Stimulated activated CD4-positive, alpha-beta T cell treated with anti-CD3 and anti-CD28 coated beads, TNF-alpha, amount 100 ng/mL, for 24 hours (primary cell): ENCODE data around the gene PHAF1.

Experiments
- DNase-seq, 3 experiments: peaks; one replicate each; pipeline ENCODE4 v3.0.0-alpha.2; 2020; ENCODE audit warnings: low read depth in 3 of 3

Gene PHAF1

DNA sequence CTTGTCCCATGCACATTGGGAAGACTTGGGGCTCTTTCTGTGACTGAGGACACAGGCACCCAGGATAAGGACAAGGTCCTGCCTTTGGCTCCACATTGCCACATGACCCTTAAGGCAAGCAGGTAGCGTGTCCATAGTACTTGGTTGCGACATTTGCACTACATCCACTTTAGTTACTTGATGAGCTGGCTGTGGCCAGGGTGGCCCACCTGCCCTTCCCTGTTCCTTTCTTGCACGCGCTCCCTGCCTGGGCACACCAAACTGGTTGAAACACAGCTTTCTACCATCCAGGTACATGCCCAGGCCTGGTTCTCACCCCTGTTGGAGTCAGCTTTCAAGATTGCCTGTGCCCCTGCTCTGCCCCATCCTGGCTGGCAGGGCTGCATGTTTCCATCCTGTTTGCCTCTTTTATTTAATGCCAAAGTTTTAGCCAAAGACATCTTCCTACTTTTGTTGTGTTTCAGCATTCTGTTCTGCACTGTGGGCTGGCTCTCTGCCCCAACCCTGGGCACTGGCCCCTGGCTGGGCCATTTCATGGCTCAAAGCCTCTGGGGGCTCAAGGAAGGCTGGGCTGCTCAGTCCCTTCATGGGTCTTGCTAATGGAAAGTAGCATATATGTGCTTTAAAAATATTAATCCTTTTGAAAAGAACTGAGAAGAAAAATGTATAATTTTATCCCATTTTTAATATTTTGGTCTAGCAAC is 37.8 kb downstream of the PHAF1 start:
- no peak for DNase-seq

DNA sequence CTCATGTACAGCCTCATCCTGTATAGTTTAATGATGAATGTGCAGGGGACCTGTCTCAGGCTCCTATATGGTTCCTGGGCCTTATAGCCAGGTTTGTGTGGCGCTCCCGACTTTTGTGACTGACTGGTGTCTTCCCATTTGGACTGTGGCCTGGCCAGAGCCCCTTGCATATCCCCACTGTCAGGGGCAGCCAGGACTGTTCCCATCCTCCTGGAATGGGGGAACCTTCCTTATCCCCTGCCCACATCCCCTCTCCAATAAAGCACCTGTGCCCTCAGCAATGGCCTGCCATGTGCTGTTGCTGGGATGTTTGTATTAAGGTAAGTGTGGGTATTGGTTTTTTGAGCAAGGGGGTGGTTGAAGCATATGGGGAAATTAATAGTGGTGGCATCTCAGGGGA is 38.5 kb downstream of the PHAF1 start:
- no peak for DNase-seq

DNA sequence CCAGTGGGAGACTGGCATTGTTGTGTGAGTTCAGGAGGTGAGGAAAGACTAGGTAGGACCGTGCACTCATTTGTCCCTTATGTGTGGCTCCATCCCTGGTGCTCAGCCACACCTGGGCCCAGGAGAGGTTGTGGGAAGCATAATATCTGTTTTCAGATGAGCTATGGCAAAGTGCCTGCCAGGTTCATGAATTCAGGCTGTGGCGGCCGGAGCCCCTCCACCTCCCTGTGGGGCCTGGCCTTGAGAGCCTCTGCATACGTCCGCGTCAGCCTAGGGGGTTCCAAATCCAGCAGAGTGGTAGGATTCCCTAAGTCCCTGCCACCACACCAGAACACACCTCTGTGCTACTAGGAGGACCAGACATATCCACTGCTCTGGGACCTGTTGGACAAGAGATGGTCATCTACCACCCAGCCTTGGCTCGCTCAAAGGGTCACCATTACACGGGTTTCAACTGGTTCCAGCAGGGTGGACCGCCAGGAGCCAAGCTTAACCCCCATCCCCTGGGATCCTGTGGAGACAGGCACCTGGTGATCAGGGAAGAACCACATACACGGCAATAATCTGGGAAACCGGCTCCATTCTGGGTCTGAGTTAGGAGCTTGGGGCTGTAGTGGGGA is 39.0 kb downstream of the PHAF1 start:
- DNase-seq = no peak

DNA sequence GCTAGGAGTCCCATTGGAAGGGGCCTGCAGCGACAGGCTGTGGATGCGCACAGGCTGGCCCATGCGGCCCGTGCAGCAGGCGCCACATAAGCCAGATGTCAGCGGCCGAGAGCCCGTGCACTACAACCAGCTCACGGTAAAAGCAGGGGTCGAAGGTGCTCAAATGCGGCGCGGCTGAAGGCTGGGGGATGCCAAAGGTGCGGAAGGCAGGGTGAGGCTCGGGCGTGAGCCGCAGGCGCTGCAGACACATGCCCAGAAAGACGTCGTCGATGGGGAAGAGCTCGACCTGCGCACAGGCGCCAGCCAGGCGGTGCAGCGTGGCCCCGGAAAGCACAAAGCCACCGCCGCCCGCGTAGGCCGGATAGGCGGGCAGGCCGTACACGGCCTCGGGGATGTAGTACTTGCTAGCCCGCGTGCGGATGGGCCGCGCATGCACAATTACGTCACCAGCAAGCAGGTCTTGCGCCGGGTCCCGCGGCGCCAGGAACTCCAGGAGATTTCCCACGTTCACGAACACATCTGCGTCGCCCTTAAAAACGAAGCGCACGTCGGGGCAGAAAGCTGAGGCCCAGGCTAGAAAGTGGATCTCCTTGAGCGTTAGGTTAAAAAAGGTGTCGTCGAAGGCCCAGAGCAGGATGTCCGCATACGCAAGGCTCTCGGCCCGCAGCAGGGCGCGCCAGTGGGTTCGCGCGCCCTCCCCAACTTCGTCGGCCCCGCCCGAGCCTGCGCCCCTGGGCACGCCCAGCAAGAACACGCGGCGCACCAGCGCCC is 39.7 kb downstream of the PHAF1 start:
- DNase-seq = no peak

DNA sequence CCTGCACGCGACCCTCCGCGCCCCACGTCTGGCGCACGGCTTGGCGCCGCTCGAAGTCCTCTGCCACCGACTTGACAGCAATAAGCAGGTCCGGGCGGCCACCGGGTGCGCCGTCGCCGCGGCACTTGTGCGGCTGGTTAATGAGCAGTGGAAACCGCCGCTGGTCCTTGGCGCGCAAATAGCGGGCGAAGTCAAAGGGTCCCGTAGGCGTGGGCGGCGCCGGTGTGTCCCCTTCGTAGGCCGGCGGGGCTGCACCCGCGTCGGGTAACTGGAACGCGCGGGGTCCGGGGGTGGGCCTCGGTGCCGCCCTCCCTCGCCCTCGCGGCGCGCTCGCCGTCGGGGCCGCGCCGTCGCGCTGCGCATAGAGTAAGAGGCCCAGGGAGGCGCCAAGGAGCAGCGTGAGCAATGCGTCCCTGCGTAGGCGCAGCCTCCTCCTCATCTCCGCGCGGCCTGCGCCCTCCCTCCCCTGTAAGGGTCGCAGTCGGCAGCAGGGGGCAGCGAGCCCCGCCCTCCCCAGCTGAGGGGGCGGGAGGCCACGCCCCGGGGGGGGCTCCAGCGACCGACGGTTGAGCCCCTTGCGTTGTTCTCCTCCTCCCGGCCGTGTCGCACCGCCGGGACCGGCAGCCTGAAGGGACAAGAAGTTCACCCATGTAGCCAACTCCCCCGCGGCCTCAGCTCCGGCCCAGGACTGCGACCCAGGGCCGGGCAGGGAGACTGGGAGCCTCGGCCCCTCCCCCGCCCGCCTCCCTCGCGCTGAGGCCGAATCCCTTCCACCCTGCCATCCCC is 40.5 kb downstream of the PHAF1 start:
- DNase-seq = peak in 1 of 3 experiments; percentile 54

DNA sequence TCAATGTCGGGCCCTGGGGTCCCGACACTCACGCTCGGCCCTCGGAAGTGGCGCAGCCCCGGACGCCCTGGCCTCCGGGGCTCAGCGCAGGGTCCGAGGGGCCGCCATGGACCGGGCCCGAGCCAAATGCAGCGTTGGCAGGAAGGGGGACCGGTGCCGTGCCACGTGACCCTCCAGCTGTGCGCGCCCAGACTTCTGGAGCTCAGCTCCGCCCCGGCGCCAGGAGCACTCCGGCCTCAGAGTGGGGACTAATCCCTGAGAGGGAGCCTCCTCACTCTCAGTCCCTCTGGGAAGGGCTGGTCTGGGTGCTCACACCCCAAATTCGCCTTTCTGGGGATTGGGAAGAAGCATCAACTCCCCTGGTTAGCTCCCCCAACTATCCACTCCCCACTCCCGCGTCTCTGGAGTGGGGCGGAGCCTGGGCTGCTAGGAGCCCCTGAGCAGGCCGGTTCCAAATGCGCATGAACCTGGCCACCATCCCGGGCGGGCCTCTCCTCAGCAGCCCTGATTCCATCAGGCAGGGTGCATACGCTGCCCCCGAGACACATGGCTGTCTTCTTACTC is 41.2 kb downstream of the PHAF1 start, which contains the start of gene B3GNT9:
Gene B3GNT9, minus strand, starts transcription at position 166 of the 564 bp plus-strand sequence. CDS start 513 bp downstream, outside the sequence.
- DNase-seq = no peak

DNA sequence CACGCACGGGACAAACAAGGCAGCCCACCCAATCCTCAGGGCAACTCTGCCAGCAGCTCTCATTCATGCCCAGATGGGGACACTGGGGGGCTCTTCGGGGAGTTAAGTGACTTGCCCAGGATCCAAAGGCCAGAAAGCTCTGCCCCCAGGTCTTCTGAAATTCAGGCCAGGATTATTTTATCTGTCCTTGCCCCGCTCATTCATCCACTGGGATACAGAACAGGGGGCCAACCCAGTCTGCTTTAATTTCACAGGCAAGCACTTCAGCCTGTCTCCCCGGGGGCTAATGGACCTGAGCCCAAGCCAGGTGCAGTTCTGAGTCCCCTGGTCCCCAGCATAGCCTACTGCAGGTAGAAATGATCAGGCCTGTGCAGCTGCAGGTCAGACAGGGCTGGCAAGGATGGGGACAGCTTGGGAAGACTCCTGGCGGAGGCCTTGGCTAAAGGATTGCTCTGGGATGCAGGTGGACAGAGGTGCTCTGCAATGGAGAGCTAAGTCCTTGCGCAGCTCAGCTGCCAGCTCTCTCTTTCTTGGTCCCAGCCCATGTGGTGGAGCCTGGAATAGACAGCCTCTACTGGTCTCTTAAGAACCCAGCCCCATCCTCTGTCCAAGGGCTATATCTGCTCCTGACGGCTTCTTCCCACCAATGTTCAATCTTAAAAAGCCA is 41.8 kb downstream of the PHAF1 start:
- DNase-seq = no peak

DNA sequence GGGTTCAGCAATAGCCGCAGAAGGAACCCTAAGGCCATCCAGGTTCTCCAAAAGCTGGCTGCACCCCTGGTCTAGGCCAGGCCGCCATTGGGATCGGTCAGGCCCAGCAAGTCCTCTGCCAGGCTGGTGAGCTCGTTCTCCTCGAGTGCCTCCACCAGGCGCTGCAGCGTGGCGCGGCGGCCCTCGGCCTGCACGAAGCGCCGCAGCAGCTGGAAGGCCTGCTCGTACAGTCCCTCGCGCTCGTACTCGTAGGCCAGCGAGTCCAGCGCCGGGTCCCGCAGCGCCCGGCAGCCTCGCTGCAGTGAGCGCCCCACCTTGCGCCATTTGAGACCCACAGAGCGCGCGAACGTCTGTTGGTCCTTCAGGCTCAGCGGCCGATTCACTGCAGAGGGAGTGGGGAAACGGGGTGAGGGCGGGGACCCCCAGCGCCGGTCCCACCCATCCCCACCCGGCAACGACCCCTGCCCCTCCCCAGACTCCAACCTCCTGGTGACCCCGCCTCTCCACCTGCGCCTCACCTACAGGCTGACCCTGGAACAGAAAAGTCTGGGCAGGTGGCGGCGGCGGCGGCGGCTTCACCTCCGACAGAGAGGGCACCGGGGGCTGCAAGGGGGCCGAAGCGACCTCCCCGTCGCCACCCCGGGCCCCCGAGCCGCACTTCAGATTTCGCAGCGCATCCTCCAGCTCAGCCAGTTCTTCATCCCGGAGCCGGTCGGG is 45.0 kb downstream of the PHAF1 start:
- DNase-seq = no peak

DNA sequence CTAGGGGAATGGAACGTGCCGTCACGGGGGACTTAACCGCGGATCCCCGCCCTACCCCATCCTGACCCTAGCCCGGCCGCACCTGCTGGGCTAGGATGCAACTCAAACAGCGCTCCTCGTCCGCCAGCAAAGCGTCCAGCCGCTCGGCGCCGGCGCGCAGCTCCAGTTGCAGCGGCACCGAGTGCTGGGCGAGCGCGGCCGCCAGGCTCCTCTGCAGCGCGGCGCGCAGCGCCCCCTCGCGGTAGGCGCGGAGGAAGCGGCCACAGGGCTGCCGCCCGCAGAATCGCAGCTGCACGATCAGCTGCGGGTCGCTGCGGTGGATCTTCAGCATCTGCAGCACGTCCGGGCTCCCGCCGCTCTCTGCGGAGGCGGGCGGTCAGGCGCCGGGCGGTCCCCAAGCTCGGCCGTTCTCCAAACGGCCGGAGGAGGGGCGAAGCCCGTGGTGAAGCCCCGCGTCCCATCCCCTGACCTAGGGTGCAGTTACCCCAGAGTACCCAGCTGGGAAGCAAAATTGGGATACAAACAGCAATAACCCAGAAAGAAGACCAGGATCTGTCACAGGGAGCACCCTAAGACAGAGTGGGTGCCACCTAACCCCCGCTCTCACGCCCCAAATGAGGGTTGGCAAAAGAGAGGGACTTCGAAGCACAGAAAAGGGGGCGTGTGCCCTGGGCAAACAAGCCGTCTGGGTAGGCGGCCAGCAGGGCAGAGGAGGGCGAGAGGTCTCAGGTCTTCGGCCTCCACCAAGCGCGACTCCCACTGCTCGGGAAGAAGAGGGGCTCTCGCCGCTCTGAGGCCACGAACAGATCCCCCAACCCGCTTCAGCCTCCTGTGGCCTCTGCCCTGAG is 45.8 kb downstream of the PHAF1 start:
- DNase-seq = peak in 2 of 3 experiments; percentile 59 to 77

DNA sequence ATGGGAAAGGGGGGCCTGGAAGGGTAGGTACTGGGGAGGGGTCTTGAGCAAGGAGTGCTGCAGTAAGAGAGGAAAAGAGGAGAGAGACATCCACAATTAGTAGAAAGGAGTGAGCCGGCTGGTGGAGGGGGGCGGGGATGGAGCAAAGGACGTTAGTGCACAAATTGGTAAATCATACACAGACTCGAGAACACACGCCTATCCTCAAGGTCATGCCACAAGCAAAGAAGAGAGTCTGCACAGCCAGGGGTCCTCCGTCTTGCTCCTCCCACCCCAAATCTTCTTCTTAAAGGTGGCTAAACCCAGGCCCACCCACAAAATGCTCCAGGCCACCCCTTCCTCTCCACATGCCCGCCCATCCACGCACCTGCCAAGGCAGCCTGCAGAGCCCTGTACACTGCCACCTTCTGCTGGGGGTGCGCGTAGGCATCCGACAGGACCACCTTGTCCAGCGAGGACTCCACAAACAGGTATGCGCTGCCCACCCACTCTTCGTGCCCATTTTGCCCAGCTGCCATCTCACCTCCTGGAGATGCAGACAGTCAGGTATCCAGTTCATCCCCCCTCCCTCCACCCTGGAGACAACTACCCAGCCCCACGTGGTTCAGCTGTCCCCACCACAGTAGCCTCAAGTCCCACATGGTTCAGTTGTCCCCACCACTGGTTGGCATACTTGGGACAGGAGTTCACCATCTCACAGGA is 46.6 kb downstream of the PHAF1 start:
- DNase-seq = no peak

DNA sequence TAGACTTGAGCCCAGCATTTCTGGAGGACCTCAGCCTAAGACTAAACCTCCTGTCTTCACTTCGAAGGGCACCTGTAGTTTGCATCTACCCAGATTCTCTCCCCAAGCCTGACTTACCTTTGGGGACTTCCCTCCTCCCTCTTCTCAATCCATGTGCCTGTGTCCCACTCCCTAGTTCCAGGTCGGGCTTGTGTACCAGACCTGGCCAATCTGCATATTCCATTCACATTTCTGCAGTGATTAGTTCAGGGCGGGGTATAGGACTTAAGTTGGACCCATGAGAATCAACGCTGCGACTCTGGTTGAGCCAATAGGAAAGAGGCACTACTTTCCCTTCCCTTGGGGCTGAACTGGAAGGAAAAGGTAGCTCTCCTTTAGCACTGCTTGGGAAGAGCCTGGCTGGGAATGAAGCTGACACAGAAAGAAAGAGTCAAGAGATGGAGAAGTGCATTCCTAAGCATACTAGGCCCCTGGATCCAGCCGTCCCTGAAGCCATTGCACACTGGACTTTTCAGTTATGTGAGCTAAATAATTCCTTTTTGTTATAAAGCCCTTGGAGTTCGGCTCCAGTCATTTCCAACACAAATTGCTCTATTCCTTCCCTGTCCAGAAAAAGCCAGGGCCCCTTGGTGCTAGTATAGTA is 47.5 kb downstream of the PHAF1 start:
- no peak for DNase-seq

DNA sequence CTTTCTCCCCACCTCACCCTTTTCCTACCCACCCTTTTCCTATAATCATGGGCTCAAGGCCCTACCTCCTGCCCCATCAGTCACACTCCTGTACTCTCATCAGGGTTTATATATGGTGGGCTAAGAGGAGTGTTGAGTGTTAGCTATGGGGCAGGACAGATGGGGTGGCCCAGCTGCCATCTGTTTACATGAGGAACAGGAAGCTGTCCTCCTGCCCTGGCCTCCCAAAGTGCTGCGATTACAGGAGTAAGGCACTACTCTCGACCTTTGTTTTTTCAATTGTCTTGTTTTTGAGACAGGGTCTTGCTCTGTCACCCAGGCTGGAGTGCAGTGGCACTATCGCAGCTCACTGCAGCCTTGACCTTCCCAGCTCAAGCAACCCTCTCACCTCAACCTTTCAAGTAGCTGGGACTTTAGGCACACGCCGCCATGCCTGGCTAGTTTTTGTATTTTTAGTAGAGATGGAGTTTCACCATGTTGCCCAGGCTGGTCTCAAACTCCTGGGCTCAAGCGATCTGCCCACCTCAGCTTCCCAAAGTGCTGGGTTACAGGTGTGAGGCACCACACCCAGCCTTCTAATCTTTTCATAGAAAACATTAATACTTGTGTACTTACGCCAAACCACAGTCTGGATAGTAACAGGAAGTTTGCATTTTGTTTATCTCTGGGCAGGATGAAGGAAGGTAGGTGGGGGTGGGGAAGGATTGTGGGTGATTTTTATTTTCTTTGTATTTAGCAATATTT is 48.3 kb downstream of the PHAF1 start:
- DNase-seq = no peak

DNA sequence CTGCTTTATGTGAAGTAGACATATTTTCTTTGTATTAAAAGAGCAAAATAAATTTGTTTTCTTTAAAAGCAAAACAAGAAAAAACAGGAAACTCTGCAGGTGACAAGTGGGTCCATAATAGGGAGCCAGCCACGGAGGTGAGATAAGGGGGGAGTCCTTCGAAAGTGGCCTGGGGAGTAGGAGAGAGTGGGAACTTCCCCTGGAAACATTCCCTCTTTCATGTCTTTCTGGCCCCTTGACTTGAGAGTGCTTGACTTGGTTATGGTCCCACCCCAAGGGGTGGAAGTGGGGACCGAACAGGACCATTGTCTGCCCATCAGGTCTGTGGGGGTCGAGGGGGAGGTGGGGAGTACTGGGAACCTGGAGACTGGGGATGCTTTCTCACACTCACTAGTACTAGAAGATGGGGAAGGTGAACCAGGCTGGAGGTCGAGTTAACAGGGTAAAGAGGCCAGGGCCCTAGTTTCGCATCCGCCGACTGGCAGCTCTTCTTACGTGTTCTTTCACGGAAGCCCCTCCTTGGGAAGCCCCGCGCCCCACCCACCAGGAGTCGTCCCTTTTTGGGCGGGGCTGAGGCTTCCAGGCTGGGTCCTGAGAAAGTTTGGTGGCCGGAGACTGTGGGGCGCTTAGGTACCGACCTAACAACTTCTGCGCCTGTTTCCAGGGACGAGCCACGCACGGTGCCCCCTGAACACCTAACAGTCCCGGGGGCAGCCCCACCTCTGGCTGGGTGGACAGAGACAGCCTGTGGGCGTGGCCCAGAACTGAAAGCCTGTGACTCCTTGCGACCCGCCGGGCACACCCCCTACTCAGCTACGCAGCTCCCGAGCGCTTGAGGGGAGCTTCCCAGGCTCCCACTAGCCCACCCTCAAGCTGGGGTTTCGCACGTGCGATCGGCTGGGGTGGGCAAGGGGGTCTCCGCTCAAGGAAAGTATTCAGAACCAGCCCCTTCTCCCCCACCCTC is 49.2 kb downstream of the PHAF1 start:
- DNase-seq = peak in 1 of 3 experiments; percentile 80

DNA sequence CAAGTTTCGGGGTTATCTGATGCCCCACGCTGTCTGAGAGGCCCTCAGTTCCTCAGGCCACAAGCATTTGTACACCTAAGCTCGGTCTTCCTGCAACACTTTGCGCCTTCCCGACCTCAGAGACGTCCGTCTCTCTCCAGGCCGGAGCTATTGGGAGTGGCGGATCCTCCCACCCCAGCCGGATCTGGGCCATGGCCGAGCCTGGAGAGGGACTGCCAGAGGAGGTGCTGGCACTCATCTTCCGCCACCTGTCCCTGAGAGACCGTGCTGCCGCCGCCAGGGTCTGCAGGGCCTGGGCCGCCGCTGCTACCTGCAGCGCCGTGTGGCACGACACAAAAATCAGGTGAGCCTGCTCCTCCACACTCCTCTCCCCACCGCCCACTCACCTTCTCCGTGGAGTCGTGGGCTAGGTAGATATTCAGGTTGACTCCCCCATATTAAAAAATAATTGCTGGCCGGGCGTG is 51.9 kb downstream of the PHAF1 start:
- DNase-seq = no peak

DNA sequence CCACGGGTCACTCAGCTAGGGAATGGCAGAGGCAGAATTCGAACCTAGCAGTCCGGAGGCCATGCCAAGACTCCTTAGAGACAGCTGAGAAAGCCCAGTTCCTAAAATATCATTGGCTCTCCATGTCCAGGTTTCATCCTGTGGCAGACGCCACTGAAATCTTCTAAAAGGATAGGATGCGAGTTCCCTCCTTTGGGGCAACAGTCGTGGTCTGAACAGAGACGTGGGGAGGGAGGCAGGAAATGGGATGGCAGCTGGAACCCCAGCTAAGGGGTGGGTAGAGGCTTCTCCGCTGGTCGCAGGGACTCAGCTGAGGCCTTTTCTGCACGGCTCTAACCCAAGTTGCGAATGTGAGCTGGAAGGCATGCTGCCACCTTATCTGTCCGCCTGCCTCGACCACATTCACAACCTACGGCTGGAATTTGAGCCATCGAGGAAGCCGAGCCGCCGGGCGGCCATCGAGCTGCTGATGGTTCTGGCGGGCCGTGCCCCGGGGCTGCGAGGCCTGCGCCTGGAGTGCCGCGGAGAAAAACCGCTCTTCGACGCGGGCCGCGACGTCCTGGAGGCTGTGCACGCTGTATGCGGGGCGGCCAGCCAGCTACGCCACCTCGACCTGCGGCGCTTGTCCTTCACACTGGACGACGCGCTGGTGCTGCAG is 52.9 kb downstream of the PHAF1 start:
- no peak for DNase-seq
